ENCODE results near the gene C1QB. TPM values are rescaled to one million over a fixed set of nuclear protein-coding genes. Genes with fewer than 3 reads are reported as not detected.
A peak's percentile ranks its signal among the peaks of the same experiment; 100 is the strongest.

The C1QB gene
- total RNA-seq, 1 experiment from 2014 or later = not detected

GRCh38 chr1:22643928-22644327, 9.1 kb upstream of the C1QB start:
- no peak for DNase-seq
- ChIA-PET CTCF (no interaction called here), POLR2A (ENCODE audit: unreplicated experiment) (no interaction called here)
- BruUV-seq (replicated peaks) = no TSS peak
- Histone ChIP-seq H3K4me1 (replicated peaks; ENCODE audit: insufficient read depth) (peaks cover 13% of the 10 kb centered on the region), H3K27ac (no peak overlapping the region), H3K4me2 (no peak overlapping the region), H3F3A (ENCODE audit: insufficient read depth, low read depth) (no peaks in the 10 kb centered on the region), H3K9me2 (ENCODE audit: insufficient read depth) (no peaks in the 10 kb centered on the region), H3K36me3 (ENCODE audit: low read depth) (no peaks in the 10 kb centered on the region), H3K79me2 (ENCODE audit: low read depth) (no peaks in the 10 kb centered on the region), H4K20me1 (ENCODE audit: insufficient read depth) (no peaks in the 10 kb centered on the region), H2AFZ (no peak overlapping the region), H3K27me3 (ENCODE audit: insufficient read depth, low read depth) (no peaks in the 10 kb centered on the region), H3K4me3 (no peak overlapping the region), H3K9me3 (ENCODE audit: insufficient read depth, low read depth) (no peaks in the 10 kb centered on the region)
- intact Hi-C loops (cut with micrococcal nuclease; ENCODE audit: unreplicated experiment) = loop anchor here (5.0 to 10.0 kb wide), 3 partner anchors 102 to 1409 kb away; no protein-coding TSS in a partner anchor
- TF ChIP-seq EZH2 (IDR thresholded peaks at IDR 0.05; ENCODE audit: low read depth) (no peak), CTCF (conservative IDR thresholded peaks at IDR 0.05) (no peak)

GRCh38 chr1:22645931-22646330, 7.1 kb upstream of the C1QB start:
- no peaks in the 10 kb centered on the region for H3K36me3 ChIP-seq (ENCODE audit: low read depth)
- TF ChIP-seq EZH2 (IDR thresholded peaks at IDR 0.05; ENCODE audit: low read depth) (no peak), CTCF (conservative IDR thresholded peaks at IDR 0.05) (no peak)
- ChIA-PET POLR2A (ENCODE audit: unreplicated experiment) (no interaction called here), CTCF (no interaction called here)
- H3K4me2 ChIP-seq = peak overlapping the region; percentile 47
- DNase-seq = no peak
- peak overlapping the region; percentile 55; the same call in 1 of the 2 replicates for H3K27ac ChIP-seq
- no TSS peak for BruUV-seq (replicated peaks)
- intact Hi-C loops (cut with micrococcal nuclease; ENCODE audit: unreplicated experiment) = loop anchor here (10.0 kb wide), 2 partner anchors 511 to 1411 kb away; no protein-coding TSS in a partner anchor
- H3K9me2 ChIP-seq (ENCODE audit: insufficient read depth) = no peaks in the 10 kb centered on the region
- peaks cover 13% of the 10 kb centered on the region for H3K4me1 ChIP-seq (replicated peaks; ENCODE audit: insufficient read depth)
- no peaks in the 10 kb centered on the region for H3K27me3 ChIP-seq (ENCODE audit: insufficient read depth, low read depth)
- no peak overlapping the region for H2AFZ ChIP-seq
- H3F3A ChIP-seq (ENCODE audit: insufficient read depth, low read depth) = no peaks in the 10 kb centered on the region
- H4K20me1 ChIP-seq (ENCODE audit: insufficient read depth) = no peaks in the 10 kb centered on the region
- no peak overlapping the region for H3K4me3 ChIP-seq
- H3K9me3 ChIP-seq (ENCODE audit: insufficient read depth, low read depth) = no peaks in the 10 kb centered on the region
- H3K79me2 ChIP-seq (ENCODE audit: low read depth) = no peaks in the 10 kb centered on the region

GRCh38 chr1:22646384-22646783, 6.7 kb upstream of the C1QB start:
- Histone ChIP-seq H3K9me2 (ENCODE audit: insufficient read depth) (no peaks in the 10 kb centered on the region), H4K20me1 (ENCODE audit: insufficient read depth) (no peaks in the 10 kb centered on the region), H2AFZ (no peak overlapping the region), H3K9me3 (ENCODE audit: insufficient read depth, low read depth) (no peaks in the 10 kb centered on the region), H3F3A (ENCODE audit: insufficient read depth, low read depth) (no peaks in the 10 kb centered on the region), H3K4me3 (no peak overlapping the region), H3K27ac (peak overlapping the region; percentile 55), H3K27me3 (ENCODE audit: insufficient read depth, low read depth) (no peaks in the 10 kb centered on the region), H3K4me2 (peak overlapping the region; percentile 47), H3K4me1 (replicated peaks; ENCODE audit: insufficient read depth) (peaks cover 13% of the 10 kb centered on the region), H3K79me2 (ENCODE audit: low read depth) (no peaks in the 10 kb centered on the region), H3K36me3 (ENCODE audit: low read depth) (no peaks in the 10 kb centered on the region)
- CTCF ChIA-PET = no interaction called here
- intact Hi-C loops (cut with micrococcal nuclease; ENCODE audit: unreplicated experiment) = loop anchor here (10.0 kb wide), 2 partner anchors 512 to 1412 kb away; no protein-coding TSS in a partner anchor
- TF ChIP-seq CTCF (conservative IDR thresholded peaks at IDR 0.05) (no peak), EZH2 (IDR thresholded peaks at IDR 0.05; ENCODE audit: low read depth) (no peak)
- peak in 1 of 2 experiments; percentile 79 for DNase-seq
- no TSS peak for BruUV-seq (replicated peaks)
- POLR2A ChIA-PET (ENCODE audit: unreplicated experiment) = no interaction called here
